CD4-positive, alpha-beta T cell treated with Interleukin-15 for 1 hour (primary cell): ENCODE results near the gene RAP1GAP.
"Not testable (repeated sequence)": the region's sequence is repeated elsewhere in the genome, so short reads cannot be mapped to it uniquely, and the experiment has no call there.

Experiments used
- DNase-seq: peaks from one replicate; pipeline ENCODE4 v3.0.0-alpha.2; 2020

The RAP1GAP gene

GRCh38 chr1:21568006-21568746 lies 101.0 kb downstream of the RAP1GAP start:
- no peak for DNase-seq

DNA sequence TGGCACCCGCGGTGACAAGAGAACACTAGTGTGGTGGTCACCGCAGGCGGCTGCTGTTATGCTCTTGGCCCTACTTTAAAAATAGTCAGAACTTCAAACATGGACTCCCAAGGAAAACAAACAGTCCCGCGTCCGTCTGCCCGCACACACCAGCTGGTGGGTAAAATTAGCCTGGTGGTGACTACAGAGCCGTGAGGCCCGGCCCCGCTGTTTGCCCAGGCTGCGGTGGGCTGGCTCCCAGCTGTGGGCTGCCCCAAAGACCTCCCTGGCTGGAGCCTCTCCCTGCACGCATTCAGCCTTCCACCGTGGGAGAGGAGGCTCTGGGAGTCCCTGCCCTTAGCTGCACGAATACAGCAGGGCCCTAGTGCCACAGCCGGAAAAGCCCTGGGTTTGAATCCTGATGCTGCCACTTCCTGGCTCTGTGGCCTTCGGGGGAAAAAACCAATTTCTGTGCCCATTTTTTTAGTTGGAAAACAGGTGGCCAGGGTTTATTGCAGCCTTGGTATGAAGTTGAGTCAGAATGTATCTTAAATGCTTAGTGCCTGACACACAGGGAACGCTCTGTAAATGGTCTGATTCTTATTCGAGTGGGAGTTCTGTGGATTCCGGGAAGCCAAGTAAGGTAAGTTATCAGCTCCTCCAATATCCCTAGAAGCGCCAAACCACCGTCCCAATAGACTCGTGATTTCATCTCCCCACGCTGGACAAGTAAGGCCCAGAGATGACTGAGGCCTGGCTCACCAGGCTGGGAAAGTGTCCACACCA lies 101.7 kb downstream of the RAP1GAP start:
- no peak for DNase-seq

- not testable (repeated sequence) for DNase-seq
Observed at GRCh38 chr1:21566361-21566760, 102.8 kb downstream of the RAP1GAP start.

- DNase-seq: no peak
Observed at GRCh38 chr1:21565285-21565684, 103.9 kb downstream of the RAP1GAP start.

- DNase-seq: no peak
Observed at GRCh38 chr1:21564521-21565095, 104.5 kb downstream of the RAP1GAP start.

DNA sequence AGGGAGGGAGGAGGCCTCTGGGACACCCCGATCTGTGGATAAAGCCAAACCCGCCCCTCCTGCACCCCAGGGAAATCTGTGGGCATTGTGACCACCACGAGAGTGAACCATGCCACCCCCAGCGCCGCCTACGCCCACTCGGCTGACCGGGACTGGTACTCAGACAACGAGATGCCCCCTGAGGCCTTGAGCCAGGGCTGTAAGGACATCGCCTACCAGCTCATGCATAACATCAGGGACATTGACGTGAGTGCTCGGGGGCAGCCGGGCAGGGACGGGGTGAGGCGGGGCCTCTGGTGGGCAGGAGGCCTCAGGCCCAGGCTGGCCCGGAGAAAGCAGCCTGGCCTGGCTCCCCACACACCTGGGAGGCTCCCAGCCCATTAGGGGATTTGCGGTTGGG lies 105.2 kb downstream of the RAP1GAP start:
- no peak for DNase-seq

- DNase-seq: no peak
Observed at GRCh38 chr1:21562896-21563295, 106.3 kb downstream of the RAP1GAP start.

DNA sequence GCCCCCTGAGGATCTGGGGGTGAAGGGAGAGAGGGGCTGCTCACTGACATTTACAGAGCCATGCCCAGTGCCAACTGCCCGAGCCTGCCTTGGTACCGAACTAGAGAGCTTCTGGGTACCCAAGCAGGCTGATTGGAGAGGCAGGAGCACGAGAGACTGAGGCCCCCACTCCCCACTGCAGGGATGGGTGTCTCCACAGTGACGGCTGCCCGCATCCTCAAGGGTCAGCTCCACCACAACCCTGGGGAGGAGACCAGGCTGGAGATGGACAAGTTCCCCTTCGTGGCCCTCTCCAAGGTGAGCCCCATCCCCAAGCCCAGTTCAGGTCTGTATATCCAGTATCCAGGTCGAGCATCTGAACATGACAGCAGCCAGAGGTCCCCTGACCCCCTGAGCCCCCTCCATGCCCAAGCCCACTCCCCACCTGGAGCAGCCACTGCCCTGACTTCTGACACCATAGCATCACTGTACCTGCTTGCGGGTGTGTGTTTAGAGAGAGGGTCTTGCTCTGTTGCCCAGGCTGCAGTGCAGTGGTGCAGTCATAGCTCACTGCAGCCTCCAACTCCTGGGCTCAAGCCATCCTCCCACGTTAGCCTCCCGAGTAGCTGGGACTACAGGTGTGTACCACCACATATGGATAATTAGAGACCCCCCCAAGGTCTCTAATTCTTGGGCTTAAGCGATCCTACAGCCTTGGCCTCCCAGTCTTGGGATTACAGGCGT lies 108.1 kb downstream of the RAP1GAP start:
- DNase-seq: no peak

DNA sequence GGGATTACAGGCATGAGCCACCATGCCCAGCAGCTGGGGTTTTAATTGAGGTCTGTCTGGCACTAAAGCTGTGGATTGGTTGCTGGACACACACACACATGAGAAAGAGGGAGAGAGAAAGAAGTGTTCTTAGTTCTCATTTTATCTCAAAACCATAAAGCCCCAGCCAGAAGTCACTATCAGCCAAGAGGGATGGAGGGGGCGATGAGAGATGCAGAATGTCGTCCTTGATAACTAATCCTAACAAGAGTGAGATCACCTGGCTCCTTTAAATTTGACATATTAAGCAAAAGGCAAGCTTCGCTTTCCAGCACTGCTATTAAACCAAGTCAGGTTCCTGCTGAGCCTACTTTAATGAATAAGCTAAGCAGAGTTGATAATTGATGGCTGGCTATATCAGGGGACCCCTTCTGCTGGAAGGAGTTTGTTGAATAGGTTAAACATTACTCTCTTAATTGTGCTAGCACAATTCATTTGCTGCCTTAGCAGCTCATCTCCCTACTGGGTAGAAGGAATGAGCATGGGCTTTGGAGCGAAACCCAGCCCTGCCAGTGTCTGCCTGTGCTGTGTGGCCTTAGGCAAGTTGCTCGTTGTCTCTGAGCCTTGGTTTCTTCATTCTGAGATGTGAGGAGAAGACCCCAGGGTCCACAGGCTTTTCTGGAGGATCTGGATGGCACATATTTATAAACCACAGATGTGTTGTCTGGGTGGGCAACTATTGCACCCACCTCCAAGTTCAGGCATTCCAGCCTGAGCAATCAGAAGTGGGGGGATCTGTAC lies 109.2 kb downstream of the RAP1GAP start:
- no peak for DNase-seq

- no peak for DNase-seq
Observed at GRCh38 chr1:21553116-21553926, 115.8 kb downstream of the RAP1GAP start.

DNA sequence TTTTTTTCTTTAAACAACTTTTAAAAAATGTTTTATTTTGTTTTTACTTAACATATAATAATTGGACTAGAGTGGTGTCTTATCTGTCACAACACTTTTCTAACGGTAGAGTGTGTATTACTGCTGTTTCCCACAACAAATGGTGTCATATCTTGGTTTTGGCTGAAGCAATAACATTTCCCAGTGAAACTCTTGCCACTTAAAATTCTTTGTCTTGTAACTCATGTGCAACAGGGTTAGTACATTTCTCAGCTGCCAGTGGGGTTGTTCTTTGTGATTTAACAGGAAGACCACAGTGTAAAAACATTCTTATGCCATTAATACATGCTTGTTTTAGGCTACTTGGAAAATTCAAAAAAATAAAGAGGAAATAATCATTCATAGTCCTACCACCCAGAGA lies 116.4 kb downstream of the RAP1GAP start:
- no peak for DNase-seq

DNA sequence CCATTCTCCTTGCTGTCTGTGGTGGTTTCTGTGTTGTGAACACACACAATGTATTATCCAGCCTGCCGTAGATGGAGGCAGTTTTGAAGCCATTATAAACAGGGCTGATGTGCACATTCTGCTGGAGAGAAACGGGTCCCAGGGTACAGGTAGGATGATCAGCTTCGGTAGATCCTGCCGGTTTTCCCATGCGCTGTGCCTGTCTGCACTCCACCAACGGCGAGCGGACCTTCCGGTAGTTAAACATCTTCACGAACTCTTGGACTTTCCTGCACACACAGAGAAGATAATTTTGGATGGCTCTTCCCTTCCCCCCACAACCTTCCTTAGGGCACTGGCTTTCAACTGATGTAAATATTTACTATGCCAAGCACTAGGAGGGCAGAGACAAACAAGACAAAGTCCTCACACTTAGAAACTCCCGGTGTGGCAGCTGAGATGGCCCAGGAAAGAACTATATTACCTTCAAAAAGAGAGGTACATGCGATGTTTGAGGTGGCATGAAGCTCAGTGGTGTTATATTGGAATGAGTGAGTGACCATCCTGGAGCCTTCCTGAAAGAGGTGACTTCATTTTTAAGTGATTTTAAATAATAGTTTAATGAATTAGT lies 118.2 kb downstream of the RAP1GAP start:
- no peak for DNase-seq

DNA sequence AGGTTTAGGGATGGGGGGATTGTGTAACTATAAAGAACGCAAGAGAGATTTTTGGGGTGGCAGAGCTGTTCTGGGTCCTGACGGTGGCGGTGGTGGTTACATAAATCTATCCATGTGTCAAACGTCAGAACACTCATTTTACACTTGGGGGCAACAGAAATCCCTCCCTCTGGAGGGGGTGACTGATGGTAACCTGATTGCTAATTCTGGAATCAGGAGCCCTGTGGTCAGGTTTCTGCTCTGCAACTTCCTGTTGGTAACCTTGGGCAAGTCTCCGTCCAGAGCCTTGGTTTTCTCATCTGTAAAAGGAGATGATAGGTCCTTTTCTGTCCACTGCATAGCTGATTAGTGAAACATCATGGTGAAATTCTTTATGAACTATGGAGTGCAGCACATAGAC lies 119.1 kb downstream of the RAP1GAP start:
- DNase-seq: no peak

DNA sequence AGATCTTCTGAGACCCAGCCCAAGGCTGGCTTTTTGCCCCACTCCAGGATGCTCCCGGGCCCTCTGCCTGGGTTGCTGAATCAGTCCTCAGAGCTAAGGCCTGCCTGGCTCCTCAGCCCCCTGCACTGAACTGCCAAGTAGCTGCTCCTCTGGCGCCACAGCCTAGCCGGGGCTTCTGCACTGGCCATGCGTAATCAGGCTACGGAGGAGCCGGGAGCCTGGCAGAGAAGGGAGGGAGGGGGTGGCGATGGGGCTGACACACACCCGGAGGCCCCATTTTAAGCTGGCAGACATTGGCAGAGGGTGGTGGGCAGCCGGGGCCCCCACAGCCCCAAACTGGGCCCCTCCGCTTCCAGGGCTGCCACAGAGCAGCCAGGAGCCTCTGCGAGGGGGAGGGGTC lies 121.3 kb downstream of the RAP1GAP start:
- no peak for DNase-seq
